Spleen (tissue), 11 donors: ENCODE data around the gene CEP162. TPM values are rescaled to one million over a fixed set of nuclear protein-coding genes. Genes with fewer than 3 reads are reported as not detected.
"Not testable (repeated sequence)": the region's sequence is repeated elsewhere in the genome, so short reads cannot be mapped to it uniquely, and the experiment has no call there.

Experiments
- DNase-seq: peaks from one replicate; pipeline ENCODE4 v3.0.0-alpha.2; 2020
- H3K27ac ChIP-seq, 8 donors: fragments of 200-600 bp; sonication (generic) in 7 of 8; 1 replicate in 4 of 8; 2 replicates in 4 of 8; pipeline versions ENCODE4 v1.5.0 to v1.8.0; 2016 to 2021; ENCODE audit warnings: inconsistent platforms in 4 of 8, mild to moderate bottlenecking in 4 of 8, moderate library complexity in 1 of 8
- H3K27me3 ChIP-seq, 7 donors: fragments of 200-600 bp; sonication (generic) in 6 of 7; replicated peaks in 1 of 7; 1 replicate in 4 of 7; 2 replicates in 3 of 7; pipeline versions ENCODE4 v1.5.0 to v1.8.0; 2016 to 2021; ENCODE audit warnings: inconsistent platforms in 3 of 7, mild to moderate bottlenecking in 1 of 7
- H3K36me3 ChIP-seq, 6 donors: fragments of 200-600 bp; sonication (generic) in 5 of 6; 1 replicate in 4 of 6; 2 replicates in 2 of 6; pipeline versions ENCODE4 v1.5.0 to v1.8.0; 2016 to 2021; ENCODE audit warnings: inconsistent platforms in 2 of 6
- H3K4me1 ChIP-seq, 6 donors: fragments of 200-600 bp; sonication (generic) in 5 of 6; 1 replicate in 3 of 6; 2 replicates in 3 of 6; pipeline versions ENCODE4 v1.5.0 to v1.8.0; 2016 to 2021; ENCODE audit warnings: inconsistent platforms in 3 of 6
- H3K4me3 ChIP-seq, 8 donors: fragments of 200-600 bp; sonication (generic) in 7 of 8; 1 replicate in 4 of 8; 2 replicates in 4 of 8; pipeline versions ENCODE4 v1.5.0 to v1.8.0; 2016 to 2021; ENCODE audit warnings: inconsistent platforms in 4 of 8, mild to moderate bottlenecking in 4 of 8, moderate library complexity in 2 of 8
- H3K9me3 ChIP-seq, 8 donors: fragments of 200-600 bp; sonication (generic) in 7 of 8; 1 replicate in 4 of 8; 2 replicates in 4 of 8; pipeline versions ENCODE4 v1.5.0 to v1.8.0; 2016 to 2021; ENCODE audit warnings: inconsistent platforms in 4 of 8
- POLR2A ChIP-seq, 3 donors: fragments of 450-650 bp; IDR thresholded peaks; one replicate each; pipeline ENCODE4 v1.5.1; 2017; ENCODE audit warnings: antibody characterized with exemption in 3 of 3, mild to moderate bottlenecking in 1 of 3
- POLR2AphosphoS5 ChIP-seq, 3 donors: sonication (generic); formaldehyde crosslinking; IDR thresholded peaks; one replicate each; pipeline ENCODE4 v1.5.1; 2017; ENCODE audit warnings: antibody characterized with exemption in 3 of 3
- WGBS, 5 donors: extraction: QIAGEN DNeasy Blood & Tissue Kit in 3 of 5; methylation state at CpG; one replicate each; pipeline versions ENCODE4 v1.1.5 to v1.1.7; 2013 to 2018; 5-methylcytosine and 5-hydroxymethylcytosine counted together
- intact Hi-C: fragments of 100-400 bp; cut with DNase I; formaldehyde crosslinking; loops from one replicate; pipeline ENCODE4 v1.15.0; 2023; ENCODE audit warnings: low total_unique reads
- polyA plus RNA-seq, 3 donors: library from polyadenylated mRNA; stranded (reverse); fragments of 200-250 nt; gene quantifications; one replicate each; pipeline ENCODE4 v1.2.1, GENCODE V29; 2013
- total RNA-seq, 7 donors: library from RNA; depleted of rRNA in 3 of 7; stranded (reverse); fragments of >200 nt in 3 of 7; fragmentation: NEBNext Ultra II Directional in 4 of 7; extraction: Animal tissue kit (Norgen Biotek cat#: 25700) in 4 of 7; gene quantifications; one replicate each; pipeline versions ENCODE4 v1.1.0 to v1.2.1, GENCODE V29; 2016 to 2021
- TF ChIP-seq, protein P1 (sequence below), 11 experiments: fragments of 200-600 bp in 7 of 11; fragments of 450-650 bp in 4 of 11; sonication (generic) in 4 of 11; IDR thresholded peaks in 8 of 11; conservative IDR thresholded peaks in 3 of 11; 1 replicate in 7 of 11; 2 replicates in 4 of 11; pipeline versions ENCODE4 v1.4.0 to v1.8.0; 2016 to 2021; ENCODE audit warnings: antibody characterized with exemption in 11 of 11, inconsistent platforms in 4 of 11, mild to moderate bottlenecking in 1 of 11
- donor health status: healthy with polysubstance abuse.
- donor health status: DM: no; HTN: no; CAD: no; lungs with moderate emphysema.
- donor health status: DM: no; HTN: no; CAD: no.
- donor health status: Bipolar disorder and iron deficiency.
- donor health status: healthy.
- donor health status: DM: no; HTN: no; CAD: no.
- donor health status: DM: yes; HTN: yes; CAD: no.

CEP162 gene
- total and polyA plus RNA-seq, 10 donors: 5.1 to 22.8 (median 10.3) TPM

DNA sequence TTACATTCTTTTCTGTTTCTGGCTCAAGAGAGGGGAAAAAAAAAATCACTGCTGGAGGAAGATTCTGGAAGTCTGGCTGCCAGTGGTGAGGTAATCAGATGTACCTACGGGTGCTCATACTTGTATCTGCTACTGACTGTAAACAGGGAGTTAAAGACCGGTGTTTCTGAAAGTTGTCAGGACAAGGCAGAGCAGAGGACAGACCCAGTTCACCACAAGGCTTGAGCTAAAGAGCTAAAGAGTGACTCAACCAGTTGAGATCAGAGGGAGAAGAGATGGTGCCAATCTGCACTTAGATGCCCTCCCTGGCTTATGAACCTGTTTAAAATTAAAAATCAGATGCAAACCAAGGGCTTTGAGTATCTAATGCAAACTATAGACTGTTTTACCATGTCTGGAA is 55.4 kb downstream of the CEP162 start:
- 71 to 100% (median 96%) methylated on average over 2 of the region's 2 CpGs for WGBS, 5 donors
- Histone ChIP-seq H3K4me1 (no peaks in the 10 kb centered on the region), H3K36me3 (peaks cover 0 to 82% (median 19%) of the 10 kb centered on the region in 6 donors), H3K27ac (no peak overlapping the region), H3K9me3 (no peaks in the 10 kb centered on the region), H3K4me3 (no peak overlapping the region), H3K27me3 (no peaks in the 10 kb centered on the region)
- TF ChIP-seq, protein P1, sequence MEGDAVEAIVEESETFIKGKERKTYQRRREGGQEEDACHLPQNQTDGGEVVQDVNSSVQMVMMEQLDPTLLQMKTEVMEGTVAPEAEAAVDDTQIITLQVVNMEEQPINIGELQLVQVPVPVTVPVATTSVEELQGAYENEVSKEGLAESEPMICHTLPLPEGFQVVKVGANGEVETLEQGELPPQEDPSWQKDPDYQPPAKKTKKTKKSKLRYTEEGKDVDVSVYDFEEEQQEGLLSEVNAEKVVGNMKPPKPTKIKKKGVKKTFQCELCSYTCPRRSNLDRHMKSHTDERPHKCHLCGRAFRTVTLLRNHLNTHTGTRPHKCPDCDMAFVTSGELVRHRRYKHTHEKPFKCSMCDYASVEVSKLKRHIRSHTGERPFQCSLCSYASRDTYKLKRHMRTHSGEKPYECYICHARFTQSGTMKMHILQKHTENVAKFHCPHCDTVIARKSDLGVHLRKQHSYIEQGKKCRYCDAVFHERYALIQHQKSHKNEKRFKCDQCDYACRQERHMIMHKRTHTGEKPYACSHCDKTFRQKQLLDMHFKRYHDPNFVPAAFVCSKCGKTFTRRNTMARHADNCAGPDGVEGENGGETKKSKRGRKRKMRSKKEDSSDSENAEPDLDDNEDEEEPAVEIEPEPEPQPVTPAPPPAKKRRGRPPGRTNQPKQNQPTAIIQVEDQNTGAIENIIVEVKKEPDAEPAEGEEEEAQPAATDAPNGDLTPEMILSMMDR (IDR thresholded peaks at IDR 0.05 in 8 of 11, conservative IDR thresholded peaks at IDR 0.05 in 3 of 11): no peak
- no peak for DNase-seq
- intact Hi-C loops: no loop called here

DNA sequence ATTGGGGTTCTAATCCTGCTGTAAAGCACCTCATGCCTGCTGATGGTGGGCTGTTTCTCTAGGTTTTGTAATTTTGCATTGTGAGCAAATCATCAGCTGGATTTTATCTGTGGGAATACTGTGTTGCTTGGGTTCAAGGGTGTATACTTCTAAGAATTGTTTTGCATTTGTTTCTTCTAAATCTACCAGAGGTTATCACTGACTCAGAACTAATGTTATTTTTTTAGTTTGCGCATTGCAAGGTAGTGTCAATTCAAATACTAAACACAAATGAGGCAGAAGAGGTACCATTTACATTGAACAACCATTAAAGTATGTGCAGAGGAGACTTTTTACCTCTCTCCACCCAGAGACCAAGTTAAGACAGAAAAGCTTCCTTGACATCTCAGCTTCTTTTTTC is 60.0 kb downstream of the CEP162 start:
- no peak for DNase-seq
- H3K9me3 ChIP-seq: peaks cover 0 to 5% (median 0%) of the 10 kb centered on the region in 8 donors
- no peak overlapping the region for H3K4me3 ChIP-seq
- no peak overlapping the region for H3K27ac ChIP-seq
- no peaks in the 10 kb centered on the region for H3K27me3 ChIP-seq
- intact Hi-C loops: no loop called here
- no peaks in the 10 kb centered on the region for H3K4me1 ChIP-seq
- peaks cover 0 to 94% (median 14%) of the 10 kb centered on the region in 6 donors for H3K36me3 ChIP-seq
- 93 to 100% (median 98%) methylated on average over 1 of the region's 1 CpG for WGBS, 5 donors
- TF ChIP-seq POLR2A (IDR thresholded peaks at IDR 0.05) (no peak), POLR2AphosphoS5 (IDR thresholded peaks at IDR 0.05) (no peak)
- TF ChIP-seq, protein P1 (IDR thresholded peaks at IDR 0.05 in 8 of 11, conservative IDR thresholded peaks at IDR 0.05 in 3 of 11): no peak

DNA sequence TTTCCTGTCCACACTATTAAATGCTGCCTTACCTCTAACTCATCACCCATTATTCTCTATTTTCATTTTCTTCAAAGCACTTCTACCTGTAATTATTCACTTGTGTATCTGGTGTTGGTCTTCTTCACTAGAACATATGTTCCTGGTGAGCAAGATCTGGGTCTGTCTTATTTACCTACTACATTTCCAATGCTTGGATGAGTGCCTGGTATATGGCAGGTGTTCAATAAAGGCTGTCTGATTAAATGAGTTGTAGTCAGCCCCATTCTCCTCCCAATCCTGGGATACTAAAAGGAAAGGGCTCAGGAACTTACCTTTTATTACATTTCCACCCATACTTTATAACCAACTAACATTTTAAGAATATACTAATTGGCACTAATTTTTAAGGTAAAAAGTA is 61.0 kb downstream of the CEP162 start:
- TF ChIP-seq POLR2AphosphoS5 (IDR thresholded peaks at IDR 0.05): no peak
- TF ChIP-seq, protein P1 (IDR thresholded peaks at IDR 0.05 in 8 of 11, conservative IDR thresholded peaks at IDR 0.05 in 3 of 11): no peak
- no peak for TF ChIP-seq POLR2A (IDR thresholded peaks at IDR 0.05)
- H3K36me3 ChIP-seq: peaks cover 0 to 94% (median 13%) of the 10 kb centered on the region in 6 donors
- H3K27me3 ChIP-seq: no peaks in the 10 kb centered on the region
- no peak overlapping the region for H3K27ac ChIP-seq
- H3K4me3 ChIP-seq: no peak overlapping the region
- intact Hi-C loops: no loop called here
- no peak for DNase-seq
- H3K4me1 ChIP-seq: no peaks in the 10 kb centered on the region
- peaks cover 0 to 5% (median 0%) of the 10 kb centered on the region in 8 donors for H3K9me3 ChIP-seq

DNA sequence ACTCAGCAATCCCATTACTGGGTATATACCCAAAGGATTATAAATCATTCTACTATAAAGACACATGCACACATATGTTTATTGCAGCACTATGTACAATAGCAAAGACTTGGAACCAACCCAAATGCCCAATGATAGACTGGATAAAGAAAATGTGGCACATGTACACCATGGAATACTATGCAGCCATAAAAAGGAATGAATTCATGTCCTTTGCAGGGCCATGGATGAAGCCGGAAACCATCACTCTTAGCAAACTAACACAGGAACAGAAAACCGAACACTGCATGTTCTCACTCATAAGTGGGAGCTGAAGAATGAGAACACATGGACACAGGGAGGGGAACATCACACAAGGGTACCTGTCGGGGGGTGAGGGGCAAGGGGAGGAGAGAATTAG is 63.1 kb downstream of the CEP162 start:
- H3K9me3 ChIP-seq, H3K27me3 ChIP-seq, H3K27ac ChIP-seq, intact Hi-C loops, DNase-seq, H3K4me1 ChIP-seq, H3K4me3 ChIP-seq: not testable (repeated sequence)
- H3K36me3 ChIP-seq: peaks cover 0 to 92% (median 19%) of the 10 kb centered on the region in 6 donors
- 92 to 99% (median 97%) methylated on average over 3 of the region's 3 CpGs for WGBS, 5 donors

DNA sequence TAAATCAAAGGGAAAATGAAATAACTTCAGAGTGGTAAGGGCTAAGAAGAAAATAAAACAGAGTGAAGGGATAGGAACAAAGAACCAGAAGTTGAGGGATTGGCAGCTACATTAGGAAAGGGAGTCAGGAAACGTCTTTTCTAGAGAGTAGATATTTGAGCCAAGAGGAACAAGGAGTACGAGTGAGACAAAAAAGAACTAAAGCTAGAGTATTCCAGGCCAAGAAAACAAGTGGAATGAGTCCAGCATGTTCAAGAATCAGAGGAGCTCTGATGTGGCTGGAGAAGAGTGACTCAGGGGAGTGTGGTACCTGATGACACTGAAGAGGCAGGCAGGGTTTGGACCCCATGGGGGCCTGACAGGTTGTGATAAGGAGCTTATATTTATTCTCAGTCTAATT is 66.3 kb downstream of the CEP162 start:
- no peak overlapping the region for H3K27ac ChIP-seq
- H3K9me3 ChIP-seq: peaks cover 0 to 5% (median 0%) of the 10 kb centered on the region in 8 donors
- no peaks in the 10 kb centered on the region for H3K4me1 ChIP-seq
- H3K27me3 ChIP-seq: no peaks in the 10 kb centered on the region
- DNase-seq: no peak
- TF ChIP-seq, protein P1 (IDR thresholded peaks at IDR 0.05 in 8 of 11, conservative IDR thresholded peaks at IDR 0.05 in 3 of 11): no peak
- TF ChIP-seq POLR2AphosphoS5 (IDR thresholded peaks at IDR 0.05): no peak
- TF ChIP-seq POLR2A (IDR thresholded peaks at IDR 0.05): no peak
- intact Hi-C loops: no loop called here
- H3K4me3 ChIP-seq: no peak overlapping the region
- H3K36me3 ChIP-seq: peaks cover 0 to 82% (median 19%) of the 10 kb centered on the region in 6 donors
- 69 to 89% (median 81%) methylated on average over 2 of the region's 2 CpGs for WGBS, 5 donors
